ENCODE results near the gene OSTM1.

The OSTM1 gene

GRCh38 chr6:108074359-108075144 lies at the start of gene OSTM1:
OSTM1 (minus strand) TSS chr6:108074741; CDS start chr6:108074651, 90 bp downstream.
- DNase-seq: peak; percentile 80 to 89

GRCh38 chr6:108123946-108124345 lies 49.4 kb upstream of the OSTM1 start:
- no peak for DNase-seq

GRCh38 chr6:108123481-108123929 lies 49.0 kb upstream of the OSTM1 start:
- DNase-seq: no peak

- no peak for DNase-seq
Measured at GRCh38 chr6:108121612-108122011, 47.1 kb upstream of the OSTM1 start.

GRCh38 chr6:108120311-108120710 lies 45.8 kb upstream of the OSTM1 start:
- no peak for DNase-seq

GRCh38 chr6:108119769-108120141 lies 45.2 kb upstream of the OSTM1 start:
- no peak for DNase-seq

- DNase-seq: no peak
Measured at GRCh38 chr6:108118810-108119768, 44.5 kb upstream of the OSTM1 start.

GRCh38 chr6:108118359-108118724 lies 43.8 kb upstream of the OSTM1 start:
- no peak for DNase-seq

GRCh38 chr6:108117427-108118358 lies 43.2 kb upstream of the OSTM1 start:
- DNase-seq: peak in 1 of 2 experiments; percentile 16

GRCh38 chr6:108116546-108117426 lies 42.2 kb upstream of the OSTM1 start:
- no peak for DNase-seq

GRCh38 chr6:108115598-108116058 lies 41.1 kb upstream of the OSTM1 start:
- peak in 1 of 2 experiments; percentile 41 for DNase-seq

- no peak for DNase-seq
Measured at GRCh38 chr6:108114841-108115597, 40.5 kb upstream of the OSTM1 start.

- DNase-seq: peak in 1 of 2 experiments; percentile 25
Measured at GRCh38 chr6:108113557-108114519, 39.3 kb upstream of the OSTM1 start.

- DNase-seq: no peak
Measured at GRCh38 chr6:108108374-108108773, 33.8 kb upstream of the OSTM1 start.

GRCh38 chr6:108107102-108107501 lies 32.6 kb upstream of the OSTM1 start:
- DNase-seq: no peak

- no peak for DNase-seq
Measured at GRCh38 chr6:108106694-108107093, 32.2 kb upstream of the OSTM1 start.

GRCh38 chr6:108106261-108106660 lies 31.7 kb upstream of the OSTM1 start:
- no peak for DNase-seq

- DNase-seq: no peak
Measured at GRCh38 chr6:108105571-108105970, 31.0 kb upstream of the OSTM1 start.

GRCh38 chr6:108102965-108103364 lies 28.4 kb upstream of the OSTM1 start:
- DNase-seq: no peak

All from NCI-H1930 (cell line).